CD4-positive, alpha-beta T cell (primary cell): ENCODE results near the gene ZDHHC5. TPM values are rescaled to one million over a fixed set of nuclear protein-coding genes. Genes with fewer than 3 reads are reported as not detected.

Source experiments
- ATAC-seq: fragments of 200-7000 bp; cut with Tn5 transposase; one replicate; pipeline ENCODE4 v1.10.0; 2022; ENCODE audit warnings: mild to moderate bottlenecking; ENCODE audit not compliant: poor library complexity
- CTCF ChIA-PET: fragments of 350-600 bp; sonication (Branson Sonifier 250); formaldehyde crosslinking; loops from one replicate; lab custom pipeline; 2021; ENCODE audit warnings: antibody characterized with exemption, inconsistent platforms; lab: Charles Lee
- POLR2A ChIA-PET: fragments of 350-600 bp; sonication (Branson Sonifier 250); formaldehyde crosslinking; loops from one replicate; lab custom pipeline; 2021; ENCODE audit warnings: antibody characterized with exemption, inconsistent platforms; lab: Charles Lee
- DNase-seq, 14 experiments: peaks; one replicate each; pipeline ENCODE4 v3.0.0-alpha.2; 2013 to 2020; ENCODE audit warnings: mixed read lengths in 2 of 14
- H3K27ac ChIP-seq, 2 donors: one replicate each; pipeline versions ENCODE4 v1.5.1 to v1.7.0; 2013; ENCODE audit warnings: low read length in 2 of 2, low read depth in 1 of 2, mild to moderate bottlenecking in 1 of 2
- H3K27me3 ChIP-seq, 2 experiments: 1 replicate in 1 of 2; 2 replicates in 1 of 2; pipeline versions ENCODE4 v1.6.1 to v1.7.0; 2013; ENCODE audit warnings: low read length in 2 of 2, control low read depth in 1 of 2, mild to moderate bottlenecking in 1 of 2, moderate library complexity in 1 of 2; ENCODE audit not compliant: insufficient read depth in 2 of 2, control insufficient read depth in 1 of 2
- H3K36me3 ChIP-seq: one replicate; pipeline ENCODE4 v1.6.1; 2013; ENCODE audit warnings: low read length, control low read depth; ENCODE audit not compliant: insufficient read depth
- H3K4me1 ChIP-seq: one replicate; pipeline ENCODE4 v1.6.1; 2013; ENCODE audit warnings: low read length, control low read depth; ENCODE audit not compliant: insufficient read depth
- H3K4me3 ChIP-seq: one replicate; pipeline ENCODE4 v1.5.1; 2013; ENCODE audit warnings: mild to moderate bottlenecking, low read length, moderate library complexity
- H3K9me3 ChIP-seq, 2 experiments: 1 replicate in 1 of 2; 2 replicates in 1 of 2; pipeline versions ENCODE4 v1.6.1 to v1.7.0; 2013; ENCODE audit warnings: low read length in 2 of 2, mild to moderate bottlenecking in 2 of 2, control low read depth in 1 of 2, moderate library complexity in 1 of 2; ENCODE audit not compliant: control insufficient read depth in 1 of 2, insufficient read depth in 1 of 2
- H3K27ac Mint-ChIP-seq: one replicate; pipeline ENCODE4 v1.8.0; 2020; ENCODE audit warnings: mixed read lengths
- H3K27me3 Mint-ChIP-seq: one replicate; pipeline ENCODE4 v1.8.0; 2021; ENCODE audit warnings: mixed read lengths
- H3K36me3 Mint-ChIP-seq: one replicate; pipeline ENCODE4 v1.8.0; 2021; ENCODE audit warnings: low read depth, mixed read lengths
- H3K4me1 Mint-ChIP-seq: one replicate; pipeline ENCODE4 v1.8.0; 2021; ENCODE audit warnings: low read depth, mixed read lengths
- H3K4me3 Mint-ChIP-seq: one replicate; pipeline ENCODE4 v1.8.0; 2020; ENCODE audit warnings: mild to moderate bottlenecking, mixed read lengths
- H3K9me3 Mint-ChIP-seq: one replicate; pipeline ENCODE4 v1.8.0; 2020; ENCODE audit warnings: mixed read lengths
- intact Hi-C, 2 experiments: fragments of 100-400 bp; cut with DNase I in 1 of 2; cut with micrococcal nuclease in 1 of 2; formaldehyde crosslinking; loops; one replicate each; pipeline versions ENCODE4 v1.15.1 to v1.9.0; 2023 to 2025; cut with DNase I, micrococcal nuclease
- total RNA-seq, 174 experiments: library from RNA in 2 of 174; stranded (reverse) in 2 of 174; gene quantifications; one replicate each; pipeline ENCODE4 v1.2.3 and lab custom pipeline; 2021 to 2026
- TF ChIP-seq, protein P1 (sequence below): fragments of 200-600 bp; IDR thresholded peaks from one replicate; pipeline ENCODE4 v1.8.0; 2022; ENCODE audit warnings: antibody characterized with exemption, mild to moderate bottlenecking

Gene ZDHHC5
- total RNA-seq, 2 experiments from 2014 or later, result 59.7 to 61.1 TPM

DNA sequence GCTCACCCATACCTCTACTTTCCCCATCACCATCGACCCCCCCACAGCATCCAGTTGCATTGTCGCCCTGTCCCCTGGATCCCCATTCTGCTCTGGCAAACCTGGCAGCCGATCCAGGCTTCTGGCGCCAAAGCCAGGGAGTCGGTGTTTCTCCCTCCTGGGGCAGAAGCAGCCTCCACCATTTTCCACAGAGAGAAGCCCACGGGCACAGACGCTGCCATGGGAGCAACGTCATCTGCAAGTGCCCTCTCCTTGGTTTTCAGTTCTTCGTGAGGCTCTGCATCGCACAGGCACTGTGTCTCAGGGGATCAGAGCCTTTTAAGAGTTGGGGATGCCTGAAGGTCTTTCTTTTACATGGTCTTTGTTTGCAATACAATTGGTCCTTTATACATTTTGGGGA is 20.5 kb upstream of the ZDHHC5 start:
- ChIA-PET POLR2A (interaction anchor here (1.3 to 1.7 kb wide), 3 partner anchors 20 to 133 kb away, joined by 3 to 7 read pairs (median 4); partner anchors contain the start of gene UBE2L6), CTCF (interaction anchor here (0.8 to 2.6 kb wide), 3 partner anchors 79 to 154 kb away, joined by 4 to 12 read pairs (median 6); partner anchors contain the start of gene UBE2L6)
- Histone ChIP-seq H3K4me3 (no peak overlapping the region), H3K27me3 (peaks cover 48 to 50% of the 10 kb centered on the region in 2 experiments), H3K9me3 (peaks cover 0 to 13% of the 10 kb centered on the region in 2 experiments), H3K27ac (no peak overlapping the region), H3K4me1 (peaks cover 45% of the 10 kb centered on the region), H3K36me3 (no peaks in the 10 kb centered on the region)
- peaks cover 63% of the 10 kb centered on the region for H3K27me3 Mint-ChIP-seq
- H3K9me3 Mint-ChIP-seq, result no peaks in the 10 kb centered on the region
- DNase-seq, result no peak
- TF ChIP-seq, protein P1, sequence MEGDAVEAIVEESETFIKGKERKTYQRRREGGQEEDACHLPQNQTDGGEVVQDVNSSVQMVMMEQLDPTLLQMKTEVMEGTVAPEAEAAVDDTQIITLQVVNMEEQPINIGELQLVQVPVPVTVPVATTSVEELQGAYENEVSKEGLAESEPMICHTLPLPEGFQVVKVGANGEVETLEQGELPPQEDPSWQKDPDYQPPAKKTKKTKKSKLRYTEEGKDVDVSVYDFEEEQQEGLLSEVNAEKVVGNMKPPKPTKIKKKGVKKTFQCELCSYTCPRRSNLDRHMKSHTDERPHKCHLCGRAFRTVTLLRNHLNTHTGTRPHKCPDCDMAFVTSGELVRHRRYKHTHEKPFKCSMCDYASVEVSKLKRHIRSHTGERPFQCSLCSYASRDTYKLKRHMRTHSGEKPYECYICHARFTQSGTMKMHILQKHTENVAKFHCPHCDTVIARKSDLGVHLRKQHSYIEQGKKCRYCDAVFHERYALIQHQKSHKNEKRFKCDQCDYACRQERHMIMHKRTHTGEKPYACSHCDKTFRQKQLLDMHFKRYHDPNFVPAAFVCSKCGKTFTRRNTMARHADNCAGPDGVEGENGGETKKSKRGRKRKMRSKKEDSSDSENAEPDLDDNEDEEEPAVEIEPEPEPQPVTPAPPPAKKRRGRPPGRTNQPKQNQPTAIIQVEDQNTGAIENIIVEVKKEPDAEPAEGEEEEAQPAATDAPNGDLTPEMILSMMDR, result no peak
- no peaks in the 10 kb centered on the region for H3K36me3 Mint-ChIP-seq
- peak overlapping the region; percentile 49 for H3K4me3 Mint-ChIP-seq
- H3K4me1 Mint-ChIP-seq, result peaks cover 55% of the 10 kb centered on the region
- intact Hi-C loops, result no loop called here
- peak overlapping the region; percentile 83 for H3K27ac Mint-ChIP-seq
- no peak for ATAC-seq

DNA sequence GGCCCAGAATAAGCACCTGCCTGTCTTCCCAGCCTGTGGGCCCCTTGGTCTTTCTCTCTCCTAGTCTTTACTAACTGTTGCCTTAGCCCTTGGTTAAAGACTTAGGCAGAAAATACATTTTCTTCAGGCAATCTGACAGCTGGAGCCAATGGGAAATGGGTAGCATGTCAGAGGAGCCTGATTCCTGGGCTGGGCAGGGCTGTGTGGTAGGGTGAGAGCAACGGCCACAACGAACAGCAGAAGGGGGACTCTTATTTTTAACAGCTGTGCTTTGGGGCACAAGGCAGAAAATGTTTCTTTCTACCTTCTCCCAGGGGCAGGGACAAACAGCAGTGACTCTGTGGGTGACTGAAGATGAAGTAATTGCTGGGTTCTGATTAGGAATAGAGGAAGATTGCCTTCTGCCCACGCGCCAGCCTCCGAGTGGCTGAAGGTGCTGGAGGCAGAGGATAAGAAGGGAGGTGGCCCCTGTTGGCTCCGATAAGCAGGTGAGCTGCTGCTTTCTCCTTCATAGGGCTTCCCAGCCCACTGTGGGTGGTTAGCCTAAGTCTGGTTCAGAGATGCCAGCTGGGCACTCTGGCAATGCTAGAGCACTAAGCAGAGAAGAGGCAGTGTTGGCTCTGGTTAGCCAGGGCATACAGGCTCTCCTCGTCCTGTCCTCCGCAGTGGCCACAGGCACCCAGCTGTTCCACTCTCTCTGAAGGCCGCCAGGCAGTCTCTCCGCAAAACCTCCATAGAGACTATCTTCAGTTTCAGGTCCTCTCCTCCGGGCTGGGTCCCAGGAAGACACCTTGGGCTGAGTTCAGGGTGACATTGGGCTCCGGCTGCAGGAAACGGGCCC is 19.7 kb upstream of the ZDHHC5 start:
- peak in 1 of 14 experiments; percentile 19 for DNase-seq
- CTCF ChIA-PET, result interaction anchor here (1.0 to 2.6 kb wide), 2 partner anchors 8 to 80 kb away, joined by 3 to 12 read pairs; partner anchors contain the start of gene UBE2L6
- Histone ChIP-seq H3K36me3 (no peaks in the 10 kb centered on the region), H3K9me3 (peaks cover 0 to 13% of the 10 kb centered on the region in 2 experiments), H3K27me3 (peaks cover 48 to 50% of the 10 kb centered on the region in 2 experiments), H3K4me1 (peaks cover 48% of the 10 kb centered on the region), H3K27ac (no peak overlapping the region), H3K4me3 (no peak overlapping the region)
- no peak for ATAC-seq
- peak overlapping the region; percentile 83 for H3K27ac Mint-ChIP-seq
- peaks cover 63% of the 10 kb centered on the region for H3K27me3 Mint-ChIP-seq
- peak overlapping the region; percentile 87 for H3K4me3 Mint-ChIP-seq
- H3K4me1 Mint-ChIP-seq, result peaks cover 55% of the 10 kb centered on the region
- POLR2A ChIA-PET, result interaction anchor here (0.6 to 2.6 kb wide), 4 partner anchors 80 to 930 kb away, joined by 3 to 10 read pairs (median 7); partner anchors contain the start of genes SELENOH and UBE2L6
- H3K9me3 Mint-ChIP-seq, result no peaks in the 10 kb centered on the region
- TF ChIP-seq, protein P1, result no peak
- intact Hi-C loops, result loop anchor here in 1 of 2 experiments (2.0 kb wide), 1 partner anchor 121 kb away; no protein-coding TSS in a partner anchor
- H3K36me3 Mint-ChIP-seq, result no peaks in the 10 kb centered on the region
